ENCODE measurements around the gene RRAD.

DNA sequence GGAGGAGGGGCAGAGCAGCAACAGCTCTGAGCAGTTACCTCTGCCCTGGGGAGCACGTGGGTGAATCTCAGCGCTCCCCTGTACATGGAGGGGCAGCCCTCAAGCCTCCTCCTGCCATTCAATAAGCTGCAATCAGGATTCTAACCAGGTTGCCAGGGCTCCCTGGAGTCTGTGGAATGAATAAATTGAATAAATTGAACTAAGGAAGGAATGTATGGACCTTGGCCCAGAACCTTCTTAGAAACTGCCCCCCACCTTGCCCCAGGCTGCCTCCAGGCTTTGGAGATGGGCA, 5.1 kb downstream of the RRAD start:
- TF ChIP-seq, protein P1, sequence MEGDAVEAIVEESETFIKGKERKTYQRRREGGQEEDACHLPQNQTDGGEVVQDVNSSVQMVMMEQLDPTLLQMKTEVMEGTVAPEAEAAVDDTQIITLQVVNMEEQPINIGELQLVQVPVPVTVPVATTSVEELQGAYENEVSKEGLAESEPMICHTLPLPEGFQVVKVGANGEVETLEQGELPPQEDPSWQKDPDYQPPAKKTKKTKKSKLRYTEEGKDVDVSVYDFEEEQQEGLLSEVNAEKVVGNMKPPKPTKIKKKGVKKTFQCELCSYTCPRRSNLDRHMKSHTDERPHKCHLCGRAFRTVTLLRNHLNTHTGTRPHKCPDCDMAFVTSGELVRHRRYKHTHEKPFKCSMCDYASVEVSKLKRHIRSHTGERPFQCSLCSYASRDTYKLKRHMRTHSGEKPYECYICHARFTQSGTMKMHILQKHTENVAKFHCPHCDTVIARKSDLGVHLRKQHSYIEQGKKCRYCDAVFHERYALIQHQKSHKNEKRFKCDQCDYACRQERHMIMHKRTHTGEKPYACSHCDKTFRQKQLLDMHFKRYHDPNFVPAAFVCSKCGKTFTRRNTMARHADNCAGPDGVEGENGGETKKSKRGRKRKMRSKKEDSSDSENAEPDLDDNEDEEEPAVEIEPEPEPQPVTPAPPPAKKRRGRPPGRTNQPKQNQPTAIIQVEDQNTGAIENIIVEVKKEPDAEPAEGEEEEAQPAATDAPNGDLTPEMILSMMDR (conservative IDR thresholded peaks at IDR 0.05; ENCODE audit: low read depth, low read length) = no peak
- TF ChIP-seq RFX5 (IDR thresholded peaks at IDR 0.05; ENCODE audit: low read depth, low read length) (no peak), MXI1 (IDR thresholded peaks at IDR 0.05; ENCODE audit: borderline replicate concordance, low read depth, low read length) (no peak), MAZ (IDR thresholded peaks at IDR 0.05; ENCODE audit: borderline replicate concordance, low read depth, low read length) (no peak), POLR2A (IDR thresholded peaks at IDR 0.05; ENCODE audit: low read depth, low read length) (no peak), FOS (IDR thresholded peaks at IDR 0.05; ENCODE audit: low read depth, low read length) (no peak)
- TF ChIP-seq, protein P2, sequence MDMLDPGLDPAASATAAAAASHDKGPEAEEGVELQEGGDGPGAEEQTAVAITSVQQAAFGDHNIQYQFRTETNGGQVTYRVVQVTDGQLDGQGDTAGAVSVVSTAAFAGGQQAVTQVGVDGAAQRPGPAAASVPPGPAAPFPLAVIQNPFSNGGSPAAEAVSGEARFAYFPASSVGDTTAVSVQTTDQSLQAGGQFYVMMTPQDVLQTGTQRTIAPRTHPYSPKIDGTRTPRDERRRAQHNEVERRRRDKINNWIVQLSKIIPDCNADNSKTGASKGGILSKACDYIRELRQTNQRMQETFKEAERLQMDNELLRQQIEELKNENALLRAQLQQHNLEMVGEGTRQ (IDR thresholded peaks at IDR 0.05; ENCODE audit: low read depth, low read length) = no peak

All from IMR-90 (cell line).